ENCODE results near the gene DLGAP1. TPM values are rescaled to one million over a fixed set of nuclear protein-coding genes. Genes with fewer than 3 reads are reported as not detected.

The DLGAP1 gene
- total and polyA plus RNA-seq, 2 donors (not counting 1 experiment from before 2014, with no cell fraction given): 0.07 to 0.61 TPM

- no peak for TF ChIP-seq CTCF (IDR thresholded peaks at IDR 0.05)
- no peak for TF ChIP-seq EZH2 (IDR thresholded peaks at IDR 0.05; ENCODE audit: borderline replicate concordance, insufficient read depth, low read depth, low read length, poor library complexity, severe bottlenecking)
- CTCF ChIA-PET: no interaction called here
- H3K4me1 ChIP-seq (ENCODE audit: control insufficient read depth in 2 of 2, insufficient read depth in 2 of 2, low read length in 2 of 2): no peaks in the 10 kb centered on the region
- H3K27ac ChIP-seq (ENCODE audit: low read length in 2 of 2): no peak overlapping the region
- Mint-ChIP-seq H3K9me3 (ENCODE audit: insufficient read depth) (no peaks in the 10 kb centered on the region), H3K4me1 (no peaks in the 10 kb centered on the region), H3K27ac (no peak overlapping the region), H3K4me3 (no peak overlapping the region), H3K27me3 (no peaks in the 10 kb centered on the region)
- no peak overlapping the region for H3K4me3 ChIP-seq (ENCODE audit: control extremely low read depth in 1 of 5, extremely low read depth in 1 of 5, insufficient read depth in 1 of 5, low read depth in 2 of 5, low read length in 4 of 5)
- H3K4me2 ChIP-seq (replicated peaks; ENCODE audit: low read depth, low read length, poor library complexity, severe bottlenecking): no peak overlapping the region
- no CpG with 5 or more reads among the region's 1 CpG for WGBS (ENCODE audit: insufficient coverage)
- POLR2A ChIA-PET: interaction anchor here (0.6 kb wide), 1 partner anchor 983 kb away, joined by 9 read pairs; no protein-coding TSS in a partner anchor
- DNase-seq (no peak), ATAC-seq (ENCODE audit: low read depth) (no peak)
- no peaks in the 10 kb centered on the region for H3K9me3 ChIP-seq (ENCODE audit: control extremely low read depth in 1 of 3, control insufficient read depth in 2 of 3, insufficient read depth in 1 of 3, low read length in 2 of 3)
- no peaks in the 10 kb centered on the region for H4K20me1 ChIP-seq (ENCODE audit: control insufficient read depth, insufficient read depth, low read length, poor library complexity, severe bottlenecking)
- H3K9ac ChIP-seq (ENCODE audit: low read length): no peak overlapping the region
- H3K27me3 ChIP-seq (replicated peaks in 1 of 4; ENCODE audit: control extremely low read depth in 1 of 4, control insufficient read depth in 3 of 4, insufficient read depth in 4 of 4, low read length in 3 of 4): no peaks in the 10 kb centered on the region
- intact Hi-C loops (cut with micrococcal nuclease): no loop called here
- no peaks in the 10 kb centered on the region for H3K79me2 ChIP-seq (ENCODE audit: control insufficient read depth, insufficient read depth, low read length)
- no peak overlapping the region for H2AFZ ChIP-seq (ENCODE audit: insufficient read depth, low read depth, low read length, poor library complexity, severe bottlenecking)
- no peaks in the 10 kb centered on the region for H3K36me3 ChIP-seq (replicated peaks in 1 of 2; ENCODE audit: control extremely low read depth in 1 of 2, control insufficient read depth in 1 of 2, extremely low read depth in 1 of 2, insufficient read depth in 2 of 2, low read length in 1 of 2)
Observed at GRCh38 chr18:4311136-4311535, 144.0 kb downstream of the DLGAP1 start.

DNA sequence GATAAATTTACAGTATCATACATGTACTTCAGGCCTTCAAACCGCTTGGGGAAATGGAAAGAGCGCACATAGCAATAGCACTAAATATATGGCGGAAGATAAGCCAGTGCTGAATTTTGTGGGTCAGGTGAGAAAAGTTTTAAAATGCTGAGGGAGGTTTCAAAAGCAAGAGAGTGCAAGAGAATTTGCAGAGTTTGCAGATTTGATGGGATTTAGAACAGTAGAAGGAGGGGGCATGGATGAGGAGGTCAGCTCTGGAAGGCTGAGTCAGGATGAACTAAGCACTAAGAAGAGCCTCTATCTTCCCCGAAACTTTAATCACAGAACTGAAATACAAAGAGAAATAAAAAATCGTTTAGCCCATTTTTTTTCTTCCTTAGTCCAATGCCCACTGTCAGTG lies 145.9 kb downstream of the DLGAP1 start:
- Mint-ChIP-seq H3K27ac (no peak overlapping the region), H3K4me1 (no peaks in the 10 kb centered on the region), H3K9me3 (ENCODE audit: insufficient read depth) (no peaks in the 10 kb centered on the region), H3K4me3 (no peak overlapping the region), H3K27me3 (no peaks in the 10 kb centered on the region)
- Histone ChIP-seq H4K20me1 (ENCODE audit: control insufficient read depth, insufficient read depth, low read length, poor library complexity, severe bottlenecking) (no peaks in the 10 kb centered on the region), H3K9me3 (ENCODE audit: control extremely low read depth in 1 of 3, control insufficient read depth in 2 of 3, insufficient read depth in 1 of 3, low read length in 2 of 3) (no peaks in the 10 kb centered on the region), H3K27ac (ENCODE audit: low read length in 2 of 2) (no peak overlapping the region), H3K79me2 (ENCODE audit: control insufficient read depth, insufficient read depth, low read length) (no peaks in the 10 kb centered on the region), H3K4me3 (ENCODE audit: control extremely low read depth in 1 of 5, extremely low read depth in 1 of 5, insufficient read depth in 1 of 5, low read depth in 2 of 5, low read length in 4 of 5) (no peak overlapping the region), H3K4me2 (replicated peaks; ENCODE audit: low read depth, low read length, poor library complexity, severe bottlenecking) (no peak overlapping the region), H3K27me3 (replicated peaks in 1 of 4; ENCODE audit: control extremely low read depth in 1 of 4, control insufficient read depth in 3 of 4, insufficient read depth in 4 of 4, low read length in 3 of 4) (no peaks in the 10 kb centered on the region), H3K9ac (ENCODE audit: low read length) (no peak overlapping the region), H3K36me3 (replicated peaks in 1 of 2; ENCODE audit: control extremely low read depth in 1 of 2, control insufficient read depth in 1 of 2, extremely low read depth in 1 of 2, insufficient read depth in 2 of 2, low read length in 1 of 2) (no peaks in the 10 kb centered on the region), H2AFZ (ENCODE audit: insufficient read depth, low read depth, low read length, poor library complexity, severe bottlenecking) (no peak overlapping the region), H3K4me1 (ENCODE audit: control insufficient read depth in 2 of 2, insufficient read depth in 2 of 2, low read length in 2 of 2) (no peaks in the 10 kb centered on the region)
- CTCF ChIA-PET: no interaction called here
- intact Hi-C loops (cut with micrococcal nuclease): no loop called here
- ATAC-seq (ENCODE audit: low read depth) (no peak), DNase-seq (no peak)
- POLR2A ChIA-PET: no interaction called here
- WGBS (ENCODE audit: insufficient coverage): 100% methylated on average over 1 of the region's 5 CpGs
- TF ChIP-seq CTCF (IDR thresholded peaks at IDR 0.05) (no peak), EZH2 (IDR thresholded peaks at IDR 0.05; ENCODE audit: borderline replicate concordance, insufficient read depth, low read depth, low read length, poor library complexity, severe bottlenecking) (no peak)
